GM06990 (cell line): ENCODE measurements around the gene CISH.

ENCODE experiments used
- DNase-seq: peaks from one replicate; pipeline ENCODE4 v3.0.0-alpha.2; 2011; ENCODE audit not compliant: insufficient read length; ENCODE audit errors: extremely low read depth
- H3K27me3 ChIP-seq: replicated peaks from 2 replicates; pipeline ENCODE4 v1.6.0; 2011; ENCODE audit warnings: low read length; ENCODE audit not compliant: control insufficient read depth, insufficient read depth
- H3K36me3 ChIP-seq: 2 replicates; pipeline ENCODE4 v1.5.1; 2011; ENCODE audit warnings: low read length; ENCODE audit not compliant: control insufficient read depth, insufficient read depth
- H3K4me3 ChIP-seq: replicated peaks from 2 replicates; pipeline ENCODE4 v1.5.1; 2011; ENCODE audit warnings: low read depth, mild to moderate bottlenecking, control low read depth, low read length
- TF ChIP-seq, protein P1 (sequence below): IDR thresholded peaks from 2 replicates; pipeline ENCODE4 v1.5.1; 2011; ENCODE audit warnings: low read length, control low read depth, mild to moderate bottlenecking, inconsistent platforms; ENCODE audit not compliant: insufficient read depth, poor library complexity, severe bottlenecking

Gene CISH

GRCh38 chr3:50633230-50633790 is 21.7 kb upstream of the CISH start:
- no peak for DNase-seq
- H3K4me3 ChIP-seq = no peak overlapping the region
- H3K36me3 ChIP-seq = no peaks in the 10 kb centered on the region; the same call in 1 of the 2 replicates
- TF ChIP-seq, protein P1, sequence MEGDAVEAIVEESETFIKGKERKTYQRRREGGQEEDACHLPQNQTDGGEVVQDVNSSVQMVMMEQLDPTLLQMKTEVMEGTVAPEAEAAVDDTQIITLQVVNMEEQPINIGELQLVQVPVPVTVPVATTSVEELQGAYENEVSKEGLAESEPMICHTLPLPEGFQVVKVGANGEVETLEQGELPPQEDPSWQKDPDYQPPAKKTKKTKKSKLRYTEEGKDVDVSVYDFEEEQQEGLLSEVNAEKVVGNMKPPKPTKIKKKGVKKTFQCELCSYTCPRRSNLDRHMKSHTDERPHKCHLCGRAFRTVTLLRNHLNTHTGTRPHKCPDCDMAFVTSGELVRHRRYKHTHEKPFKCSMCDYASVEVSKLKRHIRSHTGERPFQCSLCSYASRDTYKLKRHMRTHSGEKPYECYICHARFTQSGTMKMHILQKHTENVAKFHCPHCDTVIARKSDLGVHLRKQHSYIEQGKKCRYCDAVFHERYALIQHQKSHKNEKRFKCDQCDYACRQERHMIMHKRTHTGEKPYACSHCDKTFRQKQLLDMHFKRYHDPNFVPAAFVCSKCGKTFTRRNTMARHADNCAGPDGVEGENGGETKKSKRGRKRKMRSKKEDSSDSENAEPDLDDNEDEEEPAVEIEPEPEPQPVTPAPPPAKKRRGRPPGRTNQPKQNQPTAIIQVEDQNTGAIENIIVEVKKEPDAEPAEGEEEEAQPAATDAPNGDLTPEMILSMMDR = no peak
- H3K27me3 ChIP-seq = no peaks in the 10 kb centered on the region

- no peak for DNase-seq
- Histone ChIP-seq H3K4me3 (no peak overlapping the region), H3K36me3 (no peaks in the 10 kb centered on the region; the same call in 1 of the 2 replicates), H3K27me3 (no peaks in the 10 kb centered on the region)
- TF ChIP-seq, protein P1 = no peak
Measured at GRCh38 chr3:50632450-50632849, 20.9 kb upstream of the CISH start.

DNA sequence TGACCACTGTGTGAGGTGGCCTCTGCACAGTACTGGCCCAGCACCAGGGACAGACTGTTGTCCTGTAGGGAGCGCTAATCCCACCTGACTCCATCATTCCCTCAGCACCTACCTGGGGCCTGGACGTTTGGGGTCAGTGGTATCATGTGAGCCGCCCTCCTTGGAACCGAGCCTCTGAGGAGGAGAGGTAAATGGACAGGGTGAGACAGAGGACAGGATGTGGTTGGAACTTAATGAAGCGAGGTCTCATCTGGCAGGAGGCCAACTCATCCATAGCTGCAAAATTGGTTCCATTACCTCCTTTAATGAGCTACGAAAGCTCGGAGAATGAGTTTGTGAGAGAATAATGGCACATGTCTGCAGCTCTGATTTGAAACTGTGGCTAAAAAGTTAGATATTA is 19.3 kb upstream of the CISH start:
- TF ChIP-seq, protein P1 = no peak
- Histone ChIP-seq H3K4me3 (no peak overlapping the region), H3K36me3 (no peaks in the 10 kb centered on the region), H3K27me3 (no peaks in the 10 kb centered on the region)
- no peak for DNase-seq

DNA sequence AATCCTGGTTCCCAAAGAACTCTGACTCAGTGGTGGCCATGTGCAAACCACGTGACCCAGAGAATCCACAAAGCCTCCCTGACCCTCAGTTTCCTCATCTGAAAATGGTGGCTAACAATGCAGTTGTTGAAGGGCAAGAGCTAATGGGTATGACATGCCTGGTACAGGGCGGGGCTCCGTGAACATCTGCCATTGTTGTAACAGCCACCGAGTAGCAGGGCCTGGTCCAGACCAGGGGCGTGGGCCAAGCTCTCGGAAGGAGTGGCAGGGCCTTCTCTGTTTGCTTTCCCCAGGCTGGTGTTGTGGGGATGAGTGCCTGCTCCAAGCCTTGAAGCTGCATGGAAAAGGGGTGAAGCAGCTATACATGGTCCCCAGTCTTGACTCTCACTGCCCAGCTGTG is 18.8 kb upstream of the CISH start:
- no peak for DNase-seq
- H3K4me3 ChIP-seq = no peak overlapping the region
- H3K36me3 ChIP-seq = no peaks in the 10 kb centered on the region
- TF ChIP-seq, protein P1 = no peak
- H3K27me3 ChIP-seq = no peaks in the 10 kb centered on the region

GRCh38 chr3:50628601-50629000 is 17.0 kb upstream of the CISH start:
- H3K4me3 ChIP-seq = no peak overlapping the region
- H3K27me3 ChIP-seq = no peaks in the 10 kb centered on the region
- no peaks in the 10 kb centered on the region for H3K36me3 ChIP-seq
- TF ChIP-seq, protein P1 = no peak
- DNase-seq = no peak
